SKM-1 (cell line): ENCODE measurements around the gene ITGAD.
"Not testable (repeated sequence)": the region's sequence is repeated elsewhere in the genome, so short reads cannot be mapped to it uniquely, and the experiment has no call there.

Experiments
- DNase-seq: peaks from one replicate; lab custom pipeline; 2025; ENCODE audit not compliant: unreplicated experiment; lab: John Stamatoyannopoulos, UW

Gene ITGAD

GRCh38 chr16:31429314-31429713 lies 36.2 kb downstream of the ITGAD start:
- DNase-seq: no peak

DNA sequence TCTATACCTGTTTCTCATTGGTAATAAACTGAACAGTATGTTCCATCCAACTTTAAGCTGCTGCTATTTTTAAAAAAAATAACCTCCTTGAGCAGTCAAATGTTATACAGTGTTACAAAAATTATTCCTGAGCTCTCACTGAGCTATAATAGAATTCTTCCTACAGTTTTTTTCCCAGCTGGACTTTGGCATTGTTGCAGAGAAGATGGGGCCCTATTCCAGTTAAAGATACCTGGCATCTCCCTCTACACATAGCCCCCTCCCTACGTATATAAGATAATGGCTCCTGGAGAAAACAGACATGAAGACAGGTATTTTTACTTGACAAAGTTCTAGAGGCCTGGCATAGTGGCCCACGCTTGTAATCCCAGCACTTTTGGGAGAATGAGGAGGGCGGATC lies 36.7 kb downstream of the ITGAD start:
- no peak for DNase-seq

GRCh38 chr16:31430380-31431052 lies 37.4 kb downstream of the ITGAD start:
- no peak for DNase-seq

DNA sequence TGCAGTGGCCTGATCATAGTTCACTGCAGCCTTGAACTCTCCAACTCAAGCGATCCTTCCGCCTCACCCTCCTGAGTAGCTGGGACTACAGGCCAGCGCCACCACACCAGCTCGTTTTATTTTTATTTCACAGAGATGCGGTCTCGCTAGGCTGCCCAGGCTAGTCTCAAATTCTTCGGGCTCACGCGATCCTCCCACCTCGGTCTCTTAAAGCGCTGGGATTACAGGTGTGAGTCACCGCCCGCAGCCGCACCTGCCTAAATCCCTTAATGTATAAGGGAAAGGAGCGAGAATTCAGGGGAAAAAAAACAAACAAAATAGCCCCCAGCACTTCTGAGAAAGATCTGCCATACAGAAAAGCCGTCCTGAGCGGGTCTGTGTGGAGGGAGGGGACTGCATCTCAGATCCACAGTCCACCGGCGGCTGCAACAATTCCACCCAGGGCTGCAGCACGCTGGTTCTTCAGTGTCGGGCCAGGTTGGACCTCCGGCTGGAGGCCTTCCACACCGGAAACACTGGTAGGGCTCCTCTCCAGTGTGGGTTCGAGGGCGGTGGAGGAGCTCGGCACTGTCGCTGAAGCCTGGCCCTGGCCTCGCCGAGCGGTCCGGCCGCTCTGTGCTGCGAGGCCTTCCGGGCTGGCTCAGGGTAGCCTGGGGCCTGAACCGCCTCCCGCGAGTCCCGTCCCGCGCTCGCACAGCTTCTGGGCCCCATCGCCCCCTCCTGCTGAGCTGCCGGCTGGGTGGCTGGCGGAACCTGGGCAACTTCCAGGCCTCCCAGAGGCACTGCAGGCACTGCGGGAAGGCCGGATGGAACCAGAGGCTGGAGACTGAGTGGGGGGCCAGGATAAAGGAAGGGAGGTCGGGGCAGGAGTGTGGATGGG lies 42.4 kb downstream of the ITGAD start:
- no peak for DNase-seq

- no peak for DNase-seq
These were observed 43.3 kb downstream of the ITGAD start for GRCh38 chr16:31436221-31437045.

GRCh38 chr16:31438414-31438813 lies 45.3 kb downstream of the ITGAD start:
- DNase-seq: no peak

DNA sequence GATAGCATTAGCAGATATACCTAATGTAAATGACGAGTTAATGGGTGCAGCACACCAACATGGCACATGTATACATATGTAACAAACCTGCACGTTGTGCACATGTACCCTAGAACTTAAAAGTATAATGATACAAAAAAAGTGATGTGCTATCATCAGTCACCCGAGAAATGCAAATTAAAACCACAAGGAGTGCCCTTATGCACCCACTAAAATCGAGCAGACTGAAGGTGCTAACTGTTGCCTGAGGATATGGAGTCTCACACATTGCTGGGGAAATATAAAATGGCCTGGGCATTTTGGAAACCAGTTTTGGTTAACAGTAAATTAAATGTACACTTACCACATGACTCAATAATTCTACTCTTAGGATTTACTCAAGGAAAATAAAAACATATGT lies 45.9 kb downstream of the ITGAD start:
- DNase-seq: not testable (repeated sequence)

- DNase-seq: no peak
These were observed 46.4 kb downstream of the ITGAD start for GRCh38 chr16:31439519-31439918.

GRCh38 chr16:31440516-31441184 lies 47.5 kb downstream of the ITGAD start:
- no peak for DNase-seq

DNA sequence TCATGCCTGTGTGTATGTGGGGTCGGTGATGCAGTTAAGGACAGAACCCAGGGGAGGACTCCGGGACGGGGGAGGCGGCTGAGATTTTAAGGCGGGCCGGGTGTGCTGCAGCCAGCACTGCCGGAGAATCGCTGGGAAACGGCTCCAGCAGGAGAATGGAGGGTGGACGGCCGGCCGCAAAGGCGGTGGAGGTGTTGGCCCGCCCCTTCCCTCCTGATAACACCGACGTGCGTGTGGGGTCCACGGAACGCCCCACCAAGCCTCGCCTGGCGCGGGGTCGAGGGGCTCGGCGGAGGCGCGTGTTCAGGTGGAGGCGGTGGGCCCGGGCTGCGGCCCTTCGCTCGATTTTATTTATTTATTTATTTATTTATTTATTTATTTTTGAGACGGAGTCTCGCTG lies 48.8 kb downstream of the ITGAD start:
- DNase-seq: no peak

- DNase-seq: not testable (repeated sequence)
These were observed 52.8 kb downstream of the ITGAD start for GRCh38 chr16:31445931-31446330.

GRCh38 chr16:31451201-31451600 lies 58.1 kb downstream of the ITGAD start:
- no peak for DNase-seq

- DNase-seq: peak; percentile 33
These were observed 58.7 kb downstream of the ITGAD start for GRCh38 chr16:31451681-31452351.

GRCh38 chr16:31452631-31453106 lies 59.5 kb downstream of the ITGAD start:
- no peak for DNase-seq

DNA sequence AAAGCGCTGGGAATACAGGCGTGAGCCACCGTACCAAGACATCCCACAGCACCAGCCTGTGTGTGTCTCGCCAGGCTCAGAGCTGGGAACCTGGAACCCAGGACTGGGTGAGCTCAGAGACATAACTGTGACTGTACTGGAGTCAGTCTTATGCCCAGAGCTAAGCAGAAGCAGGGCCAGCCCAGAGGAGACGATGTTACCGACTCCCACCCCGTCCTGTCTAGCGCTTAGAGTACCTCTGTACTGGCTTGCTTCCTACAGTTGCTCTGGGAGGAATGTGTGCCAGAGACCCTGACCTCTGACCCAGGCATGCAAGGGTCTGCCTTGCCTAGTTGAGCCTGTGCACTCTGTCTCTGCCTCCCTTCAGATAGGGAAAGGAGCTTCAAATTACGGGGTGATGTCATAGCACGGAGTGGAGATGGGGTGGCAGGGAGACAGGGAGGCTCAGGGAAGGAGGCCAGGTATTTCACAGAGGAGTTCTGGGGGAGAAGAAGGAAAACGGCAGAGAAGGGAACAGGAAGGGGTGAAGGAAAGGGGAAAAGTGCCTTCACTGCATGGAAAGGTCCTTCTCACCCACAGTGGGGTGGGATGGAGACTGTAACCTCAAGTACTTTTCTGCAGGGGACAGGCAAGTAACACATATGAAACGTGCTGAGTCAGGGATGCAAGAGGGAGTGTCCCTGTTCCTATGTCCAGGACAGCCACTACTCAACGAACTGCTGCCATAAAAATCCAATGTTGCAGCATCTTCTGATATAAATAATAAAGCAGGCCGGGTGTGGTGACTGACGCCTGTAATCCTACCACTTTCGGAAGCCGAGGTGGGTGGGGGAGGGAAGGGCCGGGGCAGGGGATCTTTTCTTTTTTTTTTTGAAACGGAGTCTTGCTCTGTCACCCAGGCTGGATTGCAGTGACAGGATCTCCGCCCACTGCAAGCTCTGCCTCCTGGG lies 60.4 kb downstream of the ITGAD start:
- DNase-seq: no peak

DNA sequence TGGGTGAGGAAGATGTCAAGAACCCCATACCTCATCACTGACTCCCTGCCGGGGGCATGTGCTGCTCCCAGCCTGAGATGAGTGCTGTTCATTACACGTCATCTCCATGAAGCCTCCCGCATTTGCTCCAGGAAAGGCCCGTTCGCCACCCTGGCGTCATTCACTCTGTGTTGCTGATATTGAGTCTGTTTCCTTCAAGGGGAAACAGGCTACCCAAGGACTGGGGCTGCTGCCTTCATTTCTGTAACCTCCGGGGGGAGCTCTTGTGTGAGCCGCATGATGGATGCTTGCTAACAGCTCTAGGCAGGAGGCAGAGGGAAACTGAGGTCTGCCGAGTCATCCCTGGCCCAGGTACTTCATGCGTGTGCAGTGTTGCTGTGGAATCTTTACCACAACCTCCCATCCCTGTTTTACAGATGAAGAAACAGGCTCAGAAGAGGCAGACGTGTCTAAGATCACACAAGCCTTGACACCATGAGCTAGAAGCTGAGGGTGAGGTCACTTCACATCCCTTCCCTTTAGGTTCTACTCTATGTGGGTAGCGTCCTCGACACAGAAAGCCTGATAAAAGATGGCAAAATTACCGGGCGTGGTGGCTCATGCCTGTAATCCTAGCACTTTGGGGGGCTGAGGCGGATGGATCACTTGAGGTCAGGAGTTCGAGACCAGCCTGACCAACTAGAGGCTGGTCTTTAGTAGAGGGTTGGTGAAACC lies 62.6 kb downstream of the ITGAD start:
- peak; percentile 28 for DNase-seq

GRCh38 chr16:31456988-31457360 lies 63.8 kb downstream of the ITGAD start:
- DNase-seq: no peak

DNA sequence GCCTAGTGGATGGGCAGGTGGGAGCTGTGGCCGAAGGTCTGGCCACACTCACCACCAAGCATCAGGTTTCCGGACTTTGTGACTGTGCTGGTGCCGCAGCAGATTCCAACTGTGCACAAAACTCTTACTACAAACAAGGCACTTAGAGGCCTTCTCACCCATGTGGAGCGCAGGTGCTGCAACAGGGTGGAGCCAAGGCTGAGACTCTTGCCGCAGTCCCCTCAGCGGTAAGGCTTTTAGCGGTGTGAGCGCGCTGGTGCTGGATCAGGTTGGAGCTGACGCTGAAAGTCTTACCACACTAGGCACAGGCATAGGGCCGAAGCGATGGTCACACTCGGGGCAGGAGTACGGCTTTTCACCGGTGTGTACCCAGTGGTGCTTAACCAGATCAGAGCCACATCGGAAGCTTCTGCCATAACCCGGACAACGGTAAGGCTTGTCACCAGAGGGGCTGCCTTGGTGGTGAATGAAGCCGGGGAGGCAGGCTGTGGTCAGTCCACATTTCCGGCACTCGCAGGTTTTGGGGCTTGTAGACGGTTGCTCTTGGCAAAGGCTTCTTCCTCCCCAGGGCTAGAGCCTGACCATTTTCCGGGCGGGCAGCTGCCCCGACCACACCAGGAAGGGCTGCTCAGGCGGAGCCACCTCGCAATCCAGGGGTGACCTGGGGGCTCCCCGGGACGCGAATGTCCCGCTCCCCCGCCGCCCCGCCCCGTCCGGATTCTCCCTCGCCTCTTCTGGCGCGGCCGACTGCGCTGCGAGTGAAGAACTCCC lies 65.1 kb downstream of the ITGAD start:
- no peak for DNase-seq
